Left ventricle myocardium inferior (tissue), 1 donor: ENCODE results near the gene PGM1. TPM values are rescaled to one million over a fixed set of nuclear protein-coding genes. Genes with fewer than 3 reads are reported as not detected.

Experiments
- DNase-seq: peaks from one replicate; pipeline ENCODE4 v3.0.0-alpha.2; 2020
- H3K27ac ChIP-seq: fragments of 200-600 bp; replicated peaks from 2 replicates; pipeline ENCODE4 v1.8.0; 2021
- H3K27me3 ChIP-seq: fragments of 200-600 bp; 2 replicates; pipeline ENCODE4 v1.8.0; 2021; ENCODE audit warnings: low read depth
- H3K36me3 ChIP-seq: fragments of 200-600 bp; 2 replicates; pipeline ENCODE4 v1.8.0; 2021
- H3K4me1 ChIP-seq: fragments of 200-600 bp; 2 replicates; pipeline ENCODE4 v1.8.0; 2021
- H3K4me3 ChIP-seq: fragments of 200-600 bp; 2 replicates; pipeline ENCODE4 v1.8.0; 2021; ENCODE audit warnings: mild to moderate bottlenecking, moderate library complexity
- H3K9me3 ChIP-seq: fragments of 200-600 bp; replicated peaks from 2 replicates; pipeline ENCODE4 v1.8.0; 2021
- CTCF ChIP-seq: fragments of 200-600 bp; IDR thresholded peaks from 2 replicates; pipeline ENCODE4 v1.8.0; 2021; ENCODE audit warnings: antibody characterized with exemption, mild to moderate bottlenecking, borderline replicate concordance
- intact Hi-C: fragments of 100-400 bp; cut with micrococcal nuclease; formaldehyde crosslinking; loops from one replicate; pipeline ENCODE4 v1.11.0; 2022
- total RNA-seq: library from RNA; stranded (reverse); fragmentation: NEBNext Ultra II Directional; extraction: Animal tissue kit (Norgen Biotek cat#: 25700); gene quantifications from one replicate; pipeline ENCODE4 v1.2.1, GENCODE V29; 2021
- donor health status: DM: no; HTN: yes; CAD: no; lungs with severe emphysema.

The PGM1 gene
- total RNA-seq, 1 donor from 2014 or later: 280 TPM

GRCh38 chr1:63623952-63624351, 30.7 kb downstream of the PGM1 start:
- intact Hi-C loops: loop anchor here (5.0 to 10.0 kb wide), 2 partner anchors 511 to 623 kb away; no protein-coding TSS in a partner anchor
- no peak for TF ChIP-seq CTCF
- no peaks in the 10 kb centered on the region for H3K27me3 ChIP-seq
- peak overlapping the region; percentile 72 for H3K27ac ChIP-seq
- peaks cover 74% of the 10 kb centered on the region for H3K4me1 ChIP-seq
- no peak overlapping the region for H3K4me3 ChIP-seq
- H3K36me3 ChIP-seq: no peaks in the 10 kb centered on the region
- no peaks in the 10 kb centered on the region for H3K9me3 ChIP-seq
- DNase-seq: no peak

- no peak for DNase-seq
- Histone ChIP-seq H3K27me3 (no peaks in the 10 kb centered on the region), H3K9me3 (no peaks in the 10 kb centered on the region), H3K27ac (peak overlapping the region; percentile 72), H3K36me3 (peaks cover 5% of the 10 kb centered on the region), H3K4me3 (no peak overlapping the region), H3K4me1 (peaks cover 67% of the 10 kb centered on the region)
- intact Hi-C loops: loop anchor here (5.0 to 10.0 kb wide), 2 partner anchors 510 to 622 kb away; no protein-coding TSS in a partner anchor
- peak; percentile 36 for TF ChIP-seq CTCF
These were observed 31.7 kb downstream of the PGM1 start for GRCh38 chr1:63624911-63625310.

GRCh38 chr1:63626222-63626621, 33.0 kb downstream of the PGM1 start:
- Histone ChIP-seq H3K36me3 (peaks cover 18% of the 10 kb centered on the region), H3K9me3 (no peaks in the 10 kb centered on the region), H3K4me1 (peaks cover 55% of the 10 kb centered on the region), H3K27me3 (no peaks in the 10 kb centered on the region), H3K27ac (no peak overlapping the region), H3K4me3 (no peak overlapping the region)
- no peak for DNase-seq
- TF ChIP-seq CTCF: no peak
- intact Hi-C loops: loop anchor here (10.0 kb wide), 1 partner anchor 509 kb away; no protein-coding TSS in a partner anchor

- H3K4me1 ChIP-seq: peaks cover 31% of the 10 kb centered on the region
- DNase-seq: no peak
- H3K9me3 ChIP-seq: no peaks in the 10 kb centered on the region
- no peak overlapping the region for H3K4me3 ChIP-seq
- H3K27ac ChIP-seq: no peak overlapping the region
- H3K27me3 ChIP-seq: no peaks in the 10 kb centered on the region
- TF ChIP-seq CTCF: no peak
- intact Hi-C loops: loop anchor here (10.0 kb wide), 1 partner anchor 506 kb away; no protein-coding TSS in a partner anchor
- H3K36me3 ChIP-seq: peaks cover 35% of the 10 kb centered on the region
These were observed 35.4 kb downstream of the PGM1 start for GRCh38 chr1:63628607-63629006.

GRCh38 chr1:63630238-63630637, 37.0 kb downstream of the PGM1 start:
- no peak for TF ChIP-seq CTCF
- H3K36me3 ChIP-seq: peaks cover 45% of the 10 kb centered on the region
- intact Hi-C loops: no loop called here

More at GRCh38 chr1:63630238-63630637, 37.0 kb downstream of the PGM1 start:
- H3K27me3 ChIP-seq: no peaks in the 10 kb centered on the region
- peaks cover 15% of the 10 kb centered on the region for H3K4me1 ChIP-seq
- H3K9me3 ChIP-seq: no peaks in the 10 kb centered on the region
- no peak overlapping the region for H3K4me3 ChIP-seq
- H3K27ac ChIP-seq: no peak overlapping the region
- DNase-seq: no peak
